Cardiac ventricle fibroblast (primary cell): Measurements from ENCODE around the gene TSPYL1. TPM values are rescaled to one million over a fixed set of nuclear protein-coding genes. Genes with fewer than 3 reads are reported as not detected.

Experiments
- total RNA-seq: library from RNA; depleted of rRNA; stranded (reverse); fragments of >200 nt; gene quantifications from 2 replicates; pipeline ENCODE4 v1.2.3, GENCODE V29; 2015

The TSPYL1 gene
- 49.9 and 57.0 TPM in 2 replicates for total RNA-seq

GRCh38 chr6:116279232-116280160 lies at the start of gene TSPYL1:
TSPYL1 (minus strand) TSS chr6:116279930; CDS start chr6:116279830, 100 bp downstream.

GRCh38 chr6:116253505-116254296 lies 26.0 kb downstream of the TSPYL1 start, which contains the start of gene TSPYL4:
TSPYL4 (minus strand) TSS chr6:116254075; CDS start chr6:116254008, 67 bp downstream.

Other genes starting within 250 kb of the TSPYL1 start
- 1.4 and 1.8 TPM in 2 replicates for gene FRK, start 219.0 kb downstream of the TSPYL1 start, total RNA-seq
- gene NT5DC1, start 179.1 kb downstream of the TSPYL1 start, total RNA-seq: 20.8 and 25.5 TPM in 2 replicates
- not detected in 2 replicates for gene COL10A1, start 153.8 kb downstream of the TSPYL1 start, total RNA-seq
- gene TSPYL4, start 25.9 kb downstream of the TSPYL1 start, total RNA-seq: 9.8 and 10.0 TPM in 2 replicates
- gene DSE, start 91.0 kb upstream of the TSPYL1 start, total RNA-seq: 47.3 and 48.9 TPM in 2 replicates
- 2.8 and 5.1 TPM in 2 replicates for gene CALHM6, start 181.4 kb upstream of the TSPYL1 start, total RNA-seq
- gene CALHM5, start 231.7 kb upstream of the TSPYL1 start, total RNA-seq: 4.6 and 5.0 TPM in 2 replicates